ENCODE data around the gene NUP133.

DNA sequence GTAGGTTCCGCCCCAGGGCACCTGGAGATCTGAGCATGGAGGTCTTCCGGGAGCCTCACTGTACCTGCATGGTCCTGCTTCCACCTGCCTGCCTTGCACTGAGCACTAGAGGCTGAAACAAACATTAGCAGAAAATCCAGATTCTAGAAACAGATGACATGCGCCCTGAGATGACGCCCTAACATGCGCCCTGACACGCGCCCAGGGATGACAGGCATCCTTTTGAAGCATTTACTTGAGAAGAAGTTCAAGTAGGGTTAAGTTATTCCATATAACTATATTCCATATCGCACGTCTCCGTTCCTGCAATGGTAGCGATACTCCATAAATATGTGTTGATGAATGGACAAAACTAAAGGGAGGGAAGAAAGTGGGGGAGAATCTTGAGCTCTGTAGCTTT is 87.9 kb downstream of the NUP133 start:
- TF ChIP-seq, protein P1, sequence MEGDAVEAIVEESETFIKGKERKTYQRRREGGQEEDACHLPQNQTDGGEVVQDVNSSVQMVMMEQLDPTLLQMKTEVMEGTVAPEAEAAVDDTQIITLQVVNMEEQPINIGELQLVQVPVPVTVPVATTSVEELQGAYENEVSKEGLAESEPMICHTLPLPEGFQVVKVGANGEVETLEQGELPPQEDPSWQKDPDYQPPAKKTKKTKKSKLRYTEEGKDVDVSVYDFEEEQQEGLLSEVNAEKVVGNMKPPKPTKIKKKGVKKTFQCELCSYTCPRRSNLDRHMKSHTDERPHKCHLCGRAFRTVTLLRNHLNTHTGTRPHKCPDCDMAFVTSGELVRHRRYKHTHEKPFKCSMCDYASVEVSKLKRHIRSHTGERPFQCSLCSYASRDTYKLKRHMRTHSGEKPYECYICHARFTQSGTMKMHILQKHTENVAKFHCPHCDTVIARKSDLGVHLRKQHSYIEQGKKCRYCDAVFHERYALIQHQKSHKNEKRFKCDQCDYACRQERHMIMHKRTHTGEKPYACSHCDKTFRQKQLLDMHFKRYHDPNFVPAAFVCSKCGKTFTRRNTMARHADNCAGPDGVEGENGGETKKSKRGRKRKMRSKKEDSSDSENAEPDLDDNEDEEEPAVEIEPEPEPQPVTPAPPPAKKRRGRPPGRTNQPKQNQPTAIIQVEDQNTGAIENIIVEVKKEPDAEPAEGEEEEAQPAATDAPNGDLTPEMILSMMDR (IDR thresholded peaks at IDR 0.05; ENCODE audit: insufficient read depth, low read length, poor library complexity, severe bottlenecking), result no peak
- TF ChIP-seq EZH2phosphoT487 (conservative IDR thresholded peaks at IDR 0.05; ENCODE audit: low read length), result no peak
